Measurements from ENCODE around the gene RAP2A. TPM values are rescaled to one million over a fixed set of nuclear protein-coding genes. Genes with fewer than 3 reads are reported as not detected.

RAP2A gene
- total and polyA plus RNA-seq, 2 donors = 14.6 to 19.6 TPM

DNA sequence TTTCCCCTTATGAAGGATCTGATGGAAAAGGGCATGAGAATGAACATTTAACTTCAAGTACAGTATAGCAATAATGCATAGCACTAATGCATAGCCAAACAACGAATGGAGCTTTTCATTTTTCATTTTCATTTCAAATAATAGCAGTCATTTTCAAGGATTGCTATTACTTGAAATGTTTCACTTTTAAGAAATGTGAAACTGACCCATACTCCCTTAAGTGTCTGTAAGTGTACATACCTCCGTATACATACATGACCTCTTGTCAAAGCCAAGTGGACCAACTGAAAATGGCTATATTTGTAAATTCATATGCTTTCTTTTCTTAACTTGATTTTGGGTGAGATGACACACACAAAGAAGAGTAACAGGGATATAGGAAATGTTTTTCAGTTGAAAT lies 3.8 kb downstream of the RAP2A start:
- Histone ChIP-seq H3K4me3 (ENCODE audit: low read length in 2 of 2) (no peak overlapping the region), H3K27ac (ENCODE audit: low read depth in 1 of 2, low read length in 1 of 2) (no peak overlapping the region), H3K27me3 (ENCODE audit: control insufficient read depth in 2 of 2, insufficient read depth in 1 of 2, low read length in 1 of 2) (no peaks in the 10 kb centered on the region), H3K36me3 (ENCODE audit: control insufficient read depth in 2 of 2, insufficient read depth in 2 of 2, low read length in 1 of 2) (no peaks in the 10 kb centered on the region), H3K9me3 (ENCODE audit: control insufficient read depth in 2 of 2, insufficient read depth in 1 of 2, low read length in 1 of 2) (no peaks in the 10 kb centered on the region), H3K4me1 (ENCODE audit: control insufficient read depth in 2 of 2, insufficient read depth in 2 of 2, low read length in 2 of 2) (peaks cover 0 to 3% of the 10 kb centered on the region in 2 donors)
- no peak for DNase-seq (ENCODE audit: low read depth in 6 of 9, low spot score in 9 of 9)
- WGBS = 98% methylated on average over 2 of the region's 2 CpGs

DNA sequence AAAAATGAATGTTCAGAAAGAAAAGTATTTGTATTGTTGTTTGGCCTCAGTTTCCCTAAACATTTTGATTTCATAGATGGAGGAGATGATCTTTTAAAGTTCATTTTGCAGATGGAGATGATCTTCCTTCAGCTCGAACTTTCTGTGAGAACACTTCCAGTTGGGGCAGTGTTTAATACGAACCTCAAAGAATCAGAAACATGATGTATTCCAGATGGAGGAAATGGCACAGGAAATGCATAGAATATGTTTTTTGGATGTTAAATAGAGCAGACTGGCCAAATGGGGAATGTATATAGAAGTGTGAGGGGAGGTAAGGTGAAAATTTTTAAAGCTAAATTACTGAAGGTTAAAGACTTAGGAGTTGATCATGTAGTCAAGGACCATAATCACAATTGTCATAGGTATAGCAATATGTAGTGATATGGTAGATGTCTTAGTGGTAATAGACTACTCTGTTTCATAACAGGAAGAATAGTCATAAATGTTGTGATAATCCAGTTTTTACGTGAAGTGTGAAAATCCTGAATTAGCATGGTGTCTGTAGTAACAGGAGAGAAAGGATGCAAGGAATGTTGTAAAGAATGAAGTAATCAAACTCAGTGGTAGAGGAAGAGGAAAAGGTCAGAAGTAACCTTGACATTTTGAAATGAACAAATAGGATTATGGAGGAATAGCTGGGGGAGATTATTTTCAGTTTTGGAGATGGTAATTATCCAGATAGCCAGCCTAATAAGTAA lies 5.1 kb downstream of the RAP2A start:
- H3K36me3 ChIP-seq (ENCODE audit: control insufficient read depth in 2 of 2, insufficient read depth in 2 of 2, low read length in 1 of 2) = no peaks in the 10 kb centered on the region
- H3K9me3 ChIP-seq (ENCODE audit: control insufficient read depth in 2 of 2, insufficient read depth in 1 of 2, low read length in 1 of 2) = no peaks in the 10 kb centered on the region
- H3K27ac ChIP-seq (ENCODE audit: low read depth in 1 of 2, low read length in 1 of 2) = no peak overlapping the region
- H3K4me1 ChIP-seq (ENCODE audit: control insufficient read depth in 2 of 2, insufficient read depth in 2 of 2, low read length in 2 of 2) = peaks cover 0 to 3% of the 10 kb centered on the region in 2 donors
- no peaks in the 10 kb centered on the region for H3K27me3 ChIP-seq (ENCODE audit: control insufficient read depth in 2 of 2, insufficient read depth in 1 of 2, low read length in 1 of 2)
- DNase-seq (ENCODE audit: low read depth in 6 of 9, low spot score in 9 of 9) = no peak
- 94% methylated on average over 3 of the region's 3 CpGs for WGBS
- no peak overlapping the region for H3K4me3 ChIP-seq (ENCODE audit: low read length in 2 of 2)

DNA sequence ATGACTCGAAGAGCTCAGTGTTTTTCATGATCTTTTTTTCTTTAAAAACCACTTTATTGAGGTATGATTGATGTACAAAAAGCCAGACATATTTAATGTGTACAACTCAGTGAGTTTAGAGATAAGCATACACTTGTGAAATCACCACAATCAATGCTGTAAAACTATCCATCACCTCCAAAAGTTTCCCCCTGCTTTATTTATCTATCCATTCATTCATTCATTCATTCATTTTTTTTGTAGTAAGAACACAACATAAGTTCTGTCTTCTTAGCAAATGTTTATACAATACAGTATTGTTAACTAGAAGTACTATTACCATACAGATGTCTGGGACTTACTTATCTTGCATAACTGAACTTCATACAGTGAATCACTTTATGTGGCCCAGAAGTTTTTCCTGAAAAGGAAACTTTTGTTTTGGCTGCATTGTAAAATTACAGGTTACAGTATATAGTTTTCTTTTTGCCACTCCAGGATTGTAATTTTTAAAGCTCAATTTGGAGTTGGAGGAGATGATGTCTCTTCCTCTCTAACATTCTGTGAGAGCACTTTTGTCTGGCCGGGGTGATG lies 6.7 kb downstream of the RAP2A start:
- DNase-seq (ENCODE audit: low read depth in 6 of 9, low spot score in 9 of 9) = no peak
- H3K36me3 ChIP-seq (ENCODE audit: control insufficient read depth in 2 of 2, insufficient read depth in 2 of 2, low read length in 1 of 2) = no peaks in the 10 kb centered on the region
- H3K27me3 ChIP-seq (ENCODE audit: control insufficient read depth in 2 of 2, insufficient read depth in 1 of 2, low read length in 1 of 2) = no peaks in the 10 kb centered on the region
- no peak overlapping the region for H3K4me3 ChIP-seq (ENCODE audit: low read length in 2 of 2)
- H3K9me3 ChIP-seq (ENCODE audit: control insufficient read depth in 2 of 2, insufficient read depth in 1 of 2, low read length in 1 of 2) = no peaks in the 10 kb centered on the region
- peaks cover 0 to 3% of the 10 kb centered on the region in 2 donors for H3K4me1 ChIP-seq (ENCODE audit: control insufficient read depth in 2 of 2, insufficient read depth in 2 of 2, low read length in 2 of 2)
- WGBS = 97% methylated on average over 2 of the region's 2 CpGs
- no peak overlapping the region for H3K27ac ChIP-seq (ENCODE audit: low read depth in 1 of 2, low read length in 1 of 2)

DNA sequence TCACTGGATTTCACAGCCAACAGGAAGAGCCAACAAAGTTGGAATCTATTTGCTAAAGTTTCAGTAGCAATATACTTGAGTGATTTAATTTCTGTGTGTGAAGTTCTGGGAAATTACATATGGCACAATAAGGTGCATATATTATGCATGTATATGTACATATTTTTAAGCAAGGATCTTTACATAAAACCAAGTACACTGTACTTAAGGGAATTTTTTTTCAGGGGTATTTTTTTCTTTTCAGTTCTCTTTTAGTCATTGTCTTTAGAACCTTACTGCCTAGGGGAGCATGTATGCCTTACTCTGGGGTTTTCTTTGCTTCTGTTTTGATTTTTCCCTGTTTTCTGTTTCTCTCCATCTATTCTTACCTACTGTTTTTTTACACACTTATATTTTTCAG lies 7.4 kb downstream of the RAP2A start:
- Histone ChIP-seq H3K9me3 (ENCODE audit: control insufficient read depth in 2 of 2, insufficient read depth in 1 of 2, low read length in 1 of 2) (no peaks in the 10 kb centered on the region), H3K36me3 (ENCODE audit: control insufficient read depth in 2 of 2, insufficient read depth in 2 of 2, low read length in 1 of 2) (no peaks in the 10 kb centered on the region), H3K27me3 (ENCODE audit: control insufficient read depth in 2 of 2, insufficient read depth in 1 of 2, low read length in 1 of 2) (no peaks in the 10 kb centered on the region), H3K27ac (ENCODE audit: low read depth in 1 of 2, low read length in 1 of 2) (no peak overlapping the region), H3K4me1 (ENCODE audit: control insufficient read depth in 2 of 2, insufficient read depth in 2 of 2, low read length in 2 of 2) (no peaks in the 10 kb centered on the region), H3K4me3 (ENCODE audit: low read length in 2 of 2) (no peak overlapping the region)
- no peak for DNase-seq (ENCODE audit: low read depth in 6 of 9, low spot score in 9 of 9)

DNA sequence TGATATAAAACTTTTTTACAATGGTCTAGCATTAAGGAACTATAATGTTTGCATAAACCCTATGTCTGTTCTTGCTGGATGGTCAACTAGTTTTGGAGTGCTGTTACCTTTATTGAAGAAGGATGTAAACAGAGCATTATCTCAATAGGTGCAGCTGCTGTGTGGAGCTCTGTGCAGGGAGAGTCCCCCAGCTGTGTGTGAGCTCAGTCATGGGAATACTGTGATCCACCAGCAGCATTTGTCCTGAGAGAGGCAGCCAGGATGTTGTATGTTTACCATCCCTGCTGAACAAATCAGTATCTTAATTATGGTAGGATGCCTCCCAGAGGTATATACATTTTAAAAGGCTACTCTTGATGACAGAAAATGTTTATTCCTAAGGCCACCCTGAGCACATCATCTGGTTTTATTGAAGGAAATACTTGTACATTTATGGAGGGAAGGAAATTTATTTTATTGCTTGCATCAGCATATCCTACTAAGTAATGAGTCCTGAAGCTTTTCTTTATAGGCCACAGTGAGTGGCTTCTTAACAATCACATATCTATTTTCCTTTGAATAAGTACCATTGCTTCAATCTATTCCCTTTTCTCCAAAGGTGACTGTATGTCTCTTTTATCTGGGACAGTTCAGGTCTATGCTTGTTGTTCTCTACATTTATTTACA lies 11.7 kb downstream of the RAP2A start:
- H3K27me3 ChIP-seq (ENCODE audit: control insufficient read depth in 2 of 2, insufficient read depth in 1 of 2, low read length in 1 of 2) = no peaks in the 10 kb centered on the region
- no peaks in the 10 kb centered on the region for H3K36me3 ChIP-seq (ENCODE audit: control insufficient read depth in 2 of 2, insufficient read depth in 2 of 2, low read length in 1 of 2)
- no peaks in the 10 kb centered on the region for H3K9me3 ChIP-seq (ENCODE audit: control insufficient read depth in 2 of 2, insufficient read depth in 1 of 2, low read length in 1 of 2)
- no peak for DNase-seq (ENCODE audit: low read depth in 6 of 9, low spot score in 9 of 9)
- H3K27ac ChIP-seq (ENCODE audit: low read depth in 1 of 2, low read length in 1 of 2) = no peak overlapping the region
- no peaks in the 10 kb centered on the region for H3K4me1 ChIP-seq (ENCODE audit: control insufficient read depth in 2 of 2, insufficient read depth in 2 of 2, low read length in 2 of 2)
- no peak overlapping the region for H3K4me3 ChIP-seq (ENCODE audit: low read length in 2 of 2)

DNA sequence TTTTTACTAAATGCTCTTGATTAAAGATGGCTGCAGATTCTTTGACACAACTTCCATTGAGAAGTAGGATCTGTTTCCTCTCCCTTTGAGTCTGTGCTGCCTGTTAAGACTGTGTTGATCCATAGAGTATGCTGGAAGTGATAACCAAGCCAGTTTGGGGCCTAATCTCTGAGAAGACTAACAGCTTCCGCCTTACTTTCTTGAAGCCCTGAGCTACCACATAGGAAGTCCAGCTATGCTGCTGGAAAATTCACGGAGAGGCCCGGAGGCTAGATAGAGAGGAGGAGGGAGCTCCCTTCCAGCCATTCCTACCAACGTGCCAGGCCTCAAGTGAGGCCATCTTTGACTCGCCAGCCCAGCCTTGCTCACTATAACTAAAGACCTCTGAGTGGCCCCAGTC lies 12.5 kb downstream of the RAP2A start:
- Histone ChIP-seq H3K27ac (ENCODE audit: low read depth in 1 of 2, low read length in 1 of 2) (no peak overlapping the region), H3K27me3 (ENCODE audit: control insufficient read depth in 2 of 2, insufficient read depth in 1 of 2, low read length in 1 of 2) (no peaks in the 10 kb centered on the region), H3K36me3 (ENCODE audit: control insufficient read depth in 2 of 2, insufficient read depth in 2 of 2, low read length in 1 of 2) (no peaks in the 10 kb centered on the region), H3K9me3 (ENCODE audit: control insufficient read depth in 2 of 2, insufficient read depth in 1 of 2, low read length in 1 of 2) (no peaks in the 10 kb centered on the region), H3K4me3 (ENCODE audit: low read length in 2 of 2) (no peak overlapping the region), H3K4me1 (ENCODE audit: control insufficient read depth in 2 of 2, insufficient read depth in 2 of 2, low read length in 2 of 2) (no peaks in the 10 kb centered on the region)
- no peak for DNase-seq (ENCODE audit: low read depth in 6 of 9, low spot score in 9 of 9)
- WGBS = 98% methylated on average over 5 of the region's 5 CpGs

DNA sequence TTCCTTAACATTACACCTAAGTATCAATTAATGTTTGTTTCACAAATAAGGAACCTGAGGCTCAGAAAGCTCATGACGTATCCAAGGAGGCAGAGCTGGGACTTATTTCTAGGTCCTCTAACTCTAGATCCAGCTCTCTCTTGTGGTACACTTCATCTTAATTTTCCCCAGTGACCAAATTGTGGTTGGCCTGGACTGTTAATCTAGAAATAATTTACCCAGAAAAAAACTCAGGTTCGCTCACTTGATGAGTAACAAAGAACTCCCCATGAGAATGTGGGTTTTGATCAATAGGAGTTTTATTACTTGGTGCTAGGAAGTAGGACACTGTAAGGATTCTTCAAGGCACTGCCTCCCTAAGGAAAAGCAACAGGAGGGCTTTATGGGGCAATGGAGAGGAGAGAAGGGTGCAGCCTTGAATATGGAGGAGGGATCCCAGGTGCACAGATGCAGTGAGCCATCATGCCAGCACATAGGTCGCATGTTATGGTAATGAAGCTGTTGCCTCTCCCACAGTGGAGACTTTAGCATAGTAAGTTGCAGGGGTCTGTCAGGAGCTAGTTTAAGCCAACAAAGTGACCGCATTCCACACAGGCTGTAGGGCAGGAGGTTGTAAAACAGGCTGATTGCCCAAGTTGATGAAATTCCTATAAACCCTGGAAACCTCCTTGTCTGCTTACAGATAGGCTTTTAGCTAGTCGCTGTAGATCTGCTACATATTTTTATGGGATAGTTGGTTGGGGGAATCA lies 14.7 kb downstream of the RAP2A start:
- no peak overlapping the region for H3K4me3 ChIP-seq (ENCODE audit: low read length in 2 of 2)
- no peak overlapping the region for H3K27ac ChIP-seq (ENCODE audit: low read depth in 1 of 2, low read length in 1 of 2)
- H3K4me1 ChIP-seq (ENCODE audit: control insufficient read depth in 2 of 2, insufficient read depth in 2 of 2, low read length in 2 of 2) = no peaks in the 10 kb centered on the region
- 98% methylated on average over 5 of the region's 5 CpGs for WGBS
- DNase-seq (ENCODE audit: low read depth in 6 of 9, low spot score in 9 of 9) = no peak
- no peaks in the 10 kb centered on the region for H3K27me3 ChIP-seq (ENCODE audit: control insufficient read depth in 2 of 2, insufficient read depth in 1 of 2, low read length in 1 of 2)
- H3K36me3 ChIP-seq (ENCODE audit: control insufficient read depth in 2 of 2, insufficient read depth in 2 of 2, low read length in 1 of 2) = peaks cover 0 to 3% of the 10 kb centered on the region in 2 donors
- no peaks in the 10 kb centered on the region for H3K9me3 ChIP-seq (ENCODE audit: control insufficient read depth in 2 of 2, insufficient read depth in 1 of 2, low read length in 1 of 2)

DNA sequence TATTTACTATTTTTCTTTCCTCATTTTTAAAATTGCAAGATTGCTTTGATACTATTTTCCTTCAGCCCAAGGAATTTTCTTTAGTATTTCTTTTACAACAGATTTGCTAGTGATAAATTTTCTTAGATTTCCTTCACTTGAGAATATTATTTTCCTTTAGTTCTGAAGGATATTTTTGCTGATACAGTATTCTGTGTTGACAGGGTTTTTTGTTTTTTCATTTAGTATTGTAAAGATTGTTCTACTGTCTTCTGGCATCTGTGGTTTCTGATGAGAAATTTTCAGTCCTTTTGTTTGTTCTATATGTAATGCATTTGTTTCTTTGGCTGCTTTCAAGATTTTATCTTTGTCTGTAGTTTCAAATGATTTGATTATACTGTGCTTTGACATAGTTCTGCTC lies 20.7 kb downstream of the RAP2A start:
- H3K27me3 ChIP-seq (ENCODE audit: control insufficient read depth in 2 of 2, insufficient read depth in 1 of 2, low read length in 1 of 2) = no peaks in the 10 kb centered on the region
- no peak overlapping the region for H3K4me3 ChIP-seq (ENCODE audit: low read length in 2 of 2)
- peaks cover 0 to 6% of the 10 kb centered on the region in 2 donors for H3K4me1 ChIP-seq (ENCODE audit: control insufficient read depth in 2 of 2, insufficient read depth in 2 of 2, low read length in 2 of 2)
- no peaks in the 10 kb centered on the region for H3K9me3 ChIP-seq (ENCODE audit: control insufficient read depth in 2 of 2, insufficient read depth in 1 of 2, low read length in 1 of 2)
- H3K36me3 ChIP-seq (ENCODE audit: control insufficient read depth in 2 of 2, insufficient read depth in 2 of 2, low read length in 1 of 2) = peaks cover 0 to 3% of the 10 kb centered on the region in 2 donors
- no peak overlapping the region for H3K27ac ChIP-seq (ENCODE audit: low read depth in 1 of 2, low read length in 1 of 2)
- DNase-seq (ENCODE audit: low read depth in 6 of 9, low spot score in 9 of 9) = no peak

DNA sequence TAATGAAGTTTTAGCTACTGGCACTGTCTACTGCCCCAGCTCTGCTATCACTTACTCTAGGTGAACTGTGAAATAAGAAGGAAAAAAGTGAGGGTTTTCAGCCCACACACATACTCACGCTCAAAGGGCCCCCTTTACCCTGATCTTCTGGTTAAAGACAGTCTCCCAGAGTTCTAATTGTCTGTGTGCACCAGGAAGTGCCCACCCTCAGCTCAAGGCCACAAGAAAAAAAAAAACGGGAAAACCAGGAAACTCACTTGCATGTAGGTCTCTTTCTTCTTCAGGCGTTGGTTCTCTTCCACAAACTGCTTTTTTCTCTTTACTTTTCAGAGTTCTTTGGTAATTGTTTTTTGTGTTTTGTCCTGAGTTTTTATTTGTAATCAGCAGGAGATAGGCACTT lies 22.1 kb downstream of the RAP2A start:
- Histone ChIP-seq H3K4me1 (ENCODE audit: control insufficient read depth in 2 of 2, insufficient read depth in 2 of 2, low read length in 2 of 2) (peaks cover 6 to 14% of the 10 kb centered on the region in 2 donors), H3K36me3 (ENCODE audit: control insufficient read depth in 2 of 2, insufficient read depth in 2 of 2, low read length in 1 of 2) (peaks cover 0 to 3% of the 10 kb centered on the region in 2 donors), H3K9me3 (ENCODE audit: control insufficient read depth in 2 of 2, insufficient read depth in 1 of 2, low read length in 1 of 2) (peaks cover 0 to 2% of the 10 kb centered on the region in 2 donors), H3K4me3 (ENCODE audit: low read length in 2 of 2) (no peak overlapping the region), H3K27me3 (ENCODE audit: control insufficient read depth in 2 of 2, insufficient read depth in 1 of 2, low read length in 1 of 2) (no peaks in the 10 kb centered on the region), H3K27ac (ENCODE audit: low read depth in 1 of 2, low read length in 1 of 2) (no peak overlapping the region)
- DNase-seq (ENCODE audit: low read depth in 6 of 9, low spot score in 9 of 9) = no peak
- whole genome bisulfite sequencing = 58% methylated on average over 3 of the region's 3 CpGs
